C4-2B (cell line): Measurements from ENCODE around the gene ALOXE3.

Experiments used
- ZFX ChIP-seq: fragments of 450-650 bp; IDR thresholded peaks from 2 replicates; pipeline ENCODE4 v1.6.1; 2017
- TF ChIP-seq, protein P1 (sequence below): fragments of 450-650 bp; conservative IDR thresholded peaks from 2 replicates; pipeline ENCODE4 v1.5.1; 2017; ENCODE audit warnings: mild to moderate bottlenecking

- TF ChIP-seq, protein P1, sequence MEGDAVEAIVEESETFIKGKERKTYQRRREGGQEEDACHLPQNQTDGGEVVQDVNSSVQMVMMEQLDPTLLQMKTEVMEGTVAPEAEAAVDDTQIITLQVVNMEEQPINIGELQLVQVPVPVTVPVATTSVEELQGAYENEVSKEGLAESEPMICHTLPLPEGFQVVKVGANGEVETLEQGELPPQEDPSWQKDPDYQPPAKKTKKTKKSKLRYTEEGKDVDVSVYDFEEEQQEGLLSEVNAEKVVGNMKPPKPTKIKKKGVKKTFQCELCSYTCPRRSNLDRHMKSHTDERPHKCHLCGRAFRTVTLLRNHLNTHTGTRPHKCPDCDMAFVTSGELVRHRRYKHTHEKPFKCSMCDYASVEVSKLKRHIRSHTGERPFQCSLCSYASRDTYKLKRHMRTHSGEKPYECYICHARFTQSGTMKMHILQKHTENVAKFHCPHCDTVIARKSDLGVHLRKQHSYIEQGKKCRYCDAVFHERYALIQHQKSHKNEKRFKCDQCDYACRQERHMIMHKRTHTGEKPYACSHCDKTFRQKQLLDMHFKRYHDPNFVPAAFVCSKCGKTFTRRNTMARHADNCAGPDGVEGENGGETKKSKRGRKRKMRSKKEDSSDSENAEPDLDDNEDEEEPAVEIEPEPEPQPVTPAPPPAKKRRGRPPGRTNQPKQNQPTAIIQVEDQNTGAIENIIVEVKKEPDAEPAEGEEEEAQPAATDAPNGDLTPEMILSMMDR: no peak
- TF ChIP-seq ZFX: no peak
Observed at GRCh38 chr17:8075081-8075480, 43.2 kb downstream of the ALOXE3 start.
